SK-N-SH treated with all-trans-retinoic acid at 6 μM for 48 hours (cell line): ENCODE data around the gene TAOK2.

Source experiments
- CSDC2 ChIP-seq: fragments of 250-450 bp; sonication (Bioruptor Pico); IDR thresholded peaks from 2 replicates; pipeline ENCODE4 v1.5.0; 2020; ENCODE audit warnings: mild to moderate bottlenecking, moderate library complexity
- CSRNP3 ChIP-seq: fragments of 250-450 bp; sonication (Bioruptor Pico); IDR thresholded peaks from 2 replicates; pipeline ENCODE4 v1.5.1; 2021; ENCODE audit warnings: mild to moderate bottlenecking, moderate library complexity
- POU6F1 ChIP-seq: fragments of 250-450 bp; sonication (Bioruptor Pico); IDR thresholded peaks from 2 replicates; pipeline ENCODE4 v1.8.0; 2021; ENCODE audit warnings: low read depth, mild to moderate bottlenecking, moderate library complexity, borderline replicate concordance
- RARB ChIP-seq: fragments of 250-450 bp; sonication (Bioruptor Pico); IDR thresholded peaks from 2 replicates; pipeline ENCODE4 v1.8.0; 2021; ENCODE audit warnings: mild to moderate bottlenecking, moderate library complexity
- ZFP3 ChIP-seq: fragments of 250-450 bp; sonication (Bioruptor Pico); IDR thresholded peaks from 2 replicates; pipeline ENCODE4 v1.5.0; 2020; ENCODE audit warnings: mild to moderate bottlenecking, moderate library complexity
- ZFP30 ChIP-seq: fragments of 450-650 bp; formaldehyde crosslinking; IDR thresholded peaks from 2 replicates; pipeline ENCODE4 v1.5.0; 2022; ENCODE audit warnings: mild to moderate bottlenecking, moderate library complexity
- ZNF8 ChIP-seq: fragments of 450-650 bp; formaldehyde crosslinking; IDR thresholded peaks from 2 replicates; pipeline ENCODE4 v1.5.0; 2020; ENCODE audit warnings: mild to moderate bottlenecking, moderate library complexity
- TF ChIP-seq, protein P1 (sequence below): fragments of 250-450 bp; sonication (Bioruptor Pico); IDR thresholded peaks from 2 replicates; pipeline ENCODE4 v1.8.0; 2020; ENCODE audit warnings: mild to moderate bottlenecking, moderate library complexity, borderline replicate concordance

DNA sequence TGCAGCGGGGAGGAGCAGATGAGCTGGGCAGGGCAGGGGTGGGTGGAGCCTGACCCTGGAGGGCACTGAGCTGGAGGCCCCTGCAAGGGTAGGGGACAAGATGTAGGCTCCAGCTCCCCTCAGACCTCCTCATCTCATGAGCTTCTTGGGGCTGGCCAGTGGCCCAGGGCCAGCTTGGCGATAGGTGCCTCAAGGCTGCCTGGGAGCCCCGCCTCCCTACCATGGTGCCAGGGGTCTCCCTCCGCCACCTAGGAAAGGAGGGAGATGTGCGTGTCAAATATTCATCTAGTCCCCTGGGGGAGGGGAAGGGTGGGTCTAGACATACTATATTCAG, 17.9 kb downstream of the TAOK2 start:
- TF ChIP-seq ZNF8 (CRISPR knock-in tag), result no peak
- no peak for TF ChIP-seq POU6F1 (CRISPR knock-in tag)
- TF ChIP-seq ZFP3, result no peak
- TF ChIP-seq RARB, result no peak
- TF ChIP-seq, protein P1, sequence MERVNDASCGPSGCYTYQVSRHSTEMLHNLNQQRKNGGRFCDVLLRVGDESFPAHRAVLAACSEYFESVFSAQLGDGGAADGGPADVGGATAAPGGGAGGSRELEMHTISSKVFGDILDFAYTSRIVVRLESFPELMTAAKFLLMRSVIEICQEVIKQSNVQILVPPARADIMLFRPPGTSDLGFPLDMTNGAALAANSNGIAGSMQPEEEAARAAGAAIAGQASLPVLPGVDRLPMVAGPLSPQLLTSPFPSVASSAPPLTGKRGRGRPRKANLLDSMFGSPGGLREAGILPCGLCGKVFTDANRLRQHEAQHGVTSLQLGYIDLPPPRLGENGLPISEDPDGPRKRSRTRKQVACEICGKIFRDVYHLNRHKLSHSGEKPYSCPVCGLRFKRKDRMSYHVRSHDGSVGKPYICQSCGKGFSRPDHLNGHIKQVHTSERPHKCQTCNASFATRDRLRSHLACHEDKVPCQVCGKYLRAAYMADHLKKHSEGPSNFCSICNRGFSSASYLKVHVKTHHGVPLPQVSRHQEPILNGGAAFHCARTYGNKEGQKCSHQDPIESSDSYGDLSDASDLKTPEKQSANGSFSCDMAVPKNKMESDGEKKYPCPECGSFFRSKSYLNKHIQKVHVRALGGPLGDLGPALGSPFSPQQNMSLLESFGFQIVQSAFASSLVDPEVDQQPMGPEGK (CRISPR knock-in tag), result no peak
- TF ChIP-seq CSRNP3, result no peak
- no peak for TF ChIP-seq ZFP30 (CRISPR knock-in tag)
- no peak for TF ChIP-seq CSDC2 (CRISPR knock-in tag)
